Esophagus muscularis mucosa (tissue), 4 donors: ENCODE data around the gene SLN.

Source experiments
- EP300 ChIP-seq: sonication (generic); formaldehyde crosslinking; IDR thresholded peaks from one replicate; pipeline ENCODE4 v1.6.1; 2017; ENCODE audit warnings: antibody characterized with exemption
- POLR2A ChIP-seq: fragments of 450-650 bp; IDR thresholded peaks from one replicate; pipeline ENCODE4 v1.6.1; 2017; ENCODE audit warnings: antibody characterized with exemption, moderate library complexity, mild to moderate bottlenecking, low read depth
- POLR2AphosphoS5 ChIP-seq, 2 donors: sonication (generic); formaldehyde crosslinking; IDR thresholded peaks; one replicate each; pipeline ENCODE4 v1.6.1; 2017; ENCODE audit warnings: antibody characterized with exemption in 2 of 2
- TF ChIP-seq, protein P1 (sequence below), 3 experiments: fragments of 200-600 bp in 2 of 3; fragments of 450-650 bp in 1 of 3; sonication (generic) in 2 of 3; IDR thresholded peaks; one replicate each; pipeline ENCODE4 v1.5.1; 2017 to 2019; ENCODE audit warnings: antibody characterized with exemption in 3 of 3, mild to moderate bottlenecking in 2 of 3, moderate library complexity in 1 of 3

- no peak for TF ChIP-seq POLR2AphosphoS5 (IDR thresholded peaks at IDR 0.05)
- TF ChIP-seq POLR2A, result no peak
- TF ChIP-seq, protein P1, sequence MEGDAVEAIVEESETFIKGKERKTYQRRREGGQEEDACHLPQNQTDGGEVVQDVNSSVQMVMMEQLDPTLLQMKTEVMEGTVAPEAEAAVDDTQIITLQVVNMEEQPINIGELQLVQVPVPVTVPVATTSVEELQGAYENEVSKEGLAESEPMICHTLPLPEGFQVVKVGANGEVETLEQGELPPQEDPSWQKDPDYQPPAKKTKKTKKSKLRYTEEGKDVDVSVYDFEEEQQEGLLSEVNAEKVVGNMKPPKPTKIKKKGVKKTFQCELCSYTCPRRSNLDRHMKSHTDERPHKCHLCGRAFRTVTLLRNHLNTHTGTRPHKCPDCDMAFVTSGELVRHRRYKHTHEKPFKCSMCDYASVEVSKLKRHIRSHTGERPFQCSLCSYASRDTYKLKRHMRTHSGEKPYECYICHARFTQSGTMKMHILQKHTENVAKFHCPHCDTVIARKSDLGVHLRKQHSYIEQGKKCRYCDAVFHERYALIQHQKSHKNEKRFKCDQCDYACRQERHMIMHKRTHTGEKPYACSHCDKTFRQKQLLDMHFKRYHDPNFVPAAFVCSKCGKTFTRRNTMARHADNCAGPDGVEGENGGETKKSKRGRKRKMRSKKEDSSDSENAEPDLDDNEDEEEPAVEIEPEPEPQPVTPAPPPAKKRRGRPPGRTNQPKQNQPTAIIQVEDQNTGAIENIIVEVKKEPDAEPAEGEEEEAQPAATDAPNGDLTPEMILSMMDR (IDR thresholded peaks at IDR 0.05), result no peak
- no peak for TF ChIP-seq EP300
Measured at GRCh38 chr11:107679255-107680024, 32.4 kb downstream of the SLN start.
